DND-41 (cell line): ENCODE measurements around the gene TEC.

ENCODE experiments used
- CTCF ChIP-seq: IDR thresholded peaks from 2 replicates; pipeline ENCODE4 v1.5.1; 2012; ENCODE audit warnings: borderline replicate concordance, low read length, moderate library complexity, mild to moderate bottlenecking; ENCODE audit not compliant: poor library complexity, severe bottlenecking; ENCODE audit errors: extremely low read depth
- EZH2 ChIP-seq: IDR thresholded peaks from 3 replicates; pipeline ENCODE4 v1.6.1; 2012; ENCODE audit warnings: borderline replicate concordance, low read depth, mild to moderate bottlenecking, moderate library complexity, low read length, inconsistent platforms; ENCODE audit not compliant: severe bottlenecking

GRCh38 chr4:48100256-48100655 lies 169.4 kb downstream of the TEC start:
- no peak for TF ChIP-seq CTCF
- TF ChIP-seq EZH2, result no peak
